NAMALWA (cell line): ENCODE measurements around the gene HIRIP3.
"Not testable (repeated sequence)": the region's sequence is repeated elsewhere in the genome, so short reads cannot be mapped to it uniquely, and the experiment has no call there.

Experiments
- DNase-seq: peaks from one replicate; pipeline ENCODE4 v3.0.0-alpha.2; 2015; ENCODE audit warnings: low spot score

HIRIP3 gene

DNA sequence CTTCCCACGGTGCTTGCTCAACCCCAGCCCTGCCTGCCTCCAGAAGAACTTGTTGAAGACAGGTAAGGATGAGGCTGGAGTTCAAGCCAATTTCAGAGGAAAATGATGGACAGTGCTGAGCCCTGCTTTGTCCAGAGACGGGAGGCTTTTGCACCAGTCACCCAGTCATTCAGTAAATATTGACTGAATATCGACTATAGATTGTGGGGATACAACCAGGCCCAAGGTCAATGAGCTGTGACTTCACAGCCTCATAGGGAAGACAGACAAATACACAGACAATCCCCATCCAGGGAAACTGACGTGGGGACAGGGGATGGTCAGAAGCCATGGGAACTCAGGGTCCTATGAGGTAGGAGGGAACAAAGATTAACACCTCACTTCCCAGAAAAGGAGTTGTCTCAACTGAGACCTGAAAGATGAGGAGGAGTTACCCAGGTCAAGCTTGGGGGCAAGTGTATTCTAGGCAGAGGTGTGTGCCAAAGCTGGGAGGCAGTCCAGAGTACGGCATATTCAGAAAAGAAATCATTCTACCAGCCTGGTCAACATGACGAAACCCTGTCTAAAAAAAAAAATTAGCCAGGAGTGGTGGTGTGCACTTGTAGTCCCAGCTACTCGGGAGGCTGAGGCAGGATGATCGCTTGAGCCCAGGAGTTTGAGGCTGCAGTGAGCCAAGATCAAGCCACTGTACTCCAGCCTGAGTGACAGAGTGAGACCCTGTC, 21.3 kb upstream of the HIRIP3 start:
- DNase-seq = no peak

DNA sequence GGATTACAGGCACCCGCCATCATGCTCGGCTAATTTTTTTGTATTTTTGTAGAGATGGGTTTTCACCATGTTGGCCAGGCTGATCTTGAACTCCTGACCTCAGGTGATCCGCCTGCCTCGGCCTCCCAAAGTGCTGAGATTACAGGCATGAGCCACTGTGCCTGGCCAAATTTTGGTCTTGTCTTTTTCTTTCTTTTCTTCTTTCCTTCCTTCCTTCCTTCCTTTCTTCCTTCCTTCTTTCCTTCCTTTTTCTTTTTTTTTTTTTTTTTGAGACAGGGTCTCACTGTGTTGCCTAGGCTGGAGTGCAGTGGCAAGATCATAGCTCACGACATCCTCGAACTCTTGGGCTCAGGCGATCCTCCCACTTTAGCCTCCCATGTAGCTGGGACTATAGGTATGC, 20.0 kb upstream of the HIRIP3 start:
- DNase-seq = not testable (repeated sequence)

DNA sequence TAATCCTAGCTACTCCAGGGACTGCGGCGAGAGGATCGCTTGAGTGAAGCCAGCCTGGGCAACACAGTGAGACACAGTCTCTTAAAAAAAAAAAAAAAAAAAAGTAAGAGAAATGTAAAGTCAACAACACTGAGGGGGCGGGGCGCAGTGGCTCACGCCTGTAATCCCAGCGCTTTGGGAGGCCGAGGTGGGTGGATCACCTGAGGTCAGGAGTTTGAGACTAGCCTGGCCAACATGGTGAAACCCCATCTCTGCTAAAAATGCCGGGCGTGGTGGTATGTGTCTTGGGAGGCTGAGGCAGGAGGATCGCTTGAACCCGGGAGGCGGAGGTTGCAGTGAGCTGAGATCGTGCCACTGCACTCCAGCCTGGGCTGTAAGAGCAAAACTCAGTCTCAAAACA, 17.2 kb upstream of the HIRIP3 start:
- DNase-seq = not testable (repeated sequence)

DNA sequence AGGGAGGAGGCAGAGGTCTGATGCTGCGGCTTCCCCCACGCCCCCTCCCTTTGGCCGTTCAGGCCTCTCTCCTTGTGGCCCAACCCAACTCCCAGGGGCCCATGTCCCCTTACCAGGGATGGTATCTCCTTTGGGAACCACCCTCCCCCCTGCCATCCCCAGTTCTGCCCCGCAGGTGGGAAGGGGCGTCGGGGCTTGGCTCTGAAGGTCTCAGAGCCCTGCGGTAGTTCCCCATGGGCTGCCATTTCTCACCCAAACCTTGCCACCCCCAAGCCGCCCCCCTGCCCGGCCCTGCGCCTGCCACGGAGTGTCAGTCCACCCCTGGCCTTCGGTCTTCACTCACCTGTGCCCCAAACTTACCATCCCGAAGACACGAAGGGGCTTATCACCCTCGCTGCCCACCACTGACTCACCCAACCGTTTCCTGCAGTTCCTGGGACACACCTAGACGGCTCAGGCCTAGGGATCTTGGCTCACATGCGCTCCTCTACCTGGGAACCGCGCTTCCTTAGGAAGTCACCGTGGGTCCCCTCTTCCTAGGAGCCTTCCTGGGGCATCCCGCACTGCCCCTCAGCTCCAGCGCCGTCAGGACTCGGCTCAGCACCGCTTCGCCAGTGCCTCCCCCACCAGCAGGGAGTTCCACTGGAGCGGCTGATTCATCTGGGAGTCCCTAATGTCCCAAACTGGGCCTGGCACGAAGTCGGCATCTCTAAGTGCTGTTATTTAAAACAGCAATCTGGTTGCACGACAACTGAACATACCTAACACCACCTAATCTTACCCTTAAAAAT, 16.5 kb upstream of the HIRIP3 start:
- DNase-seq = no peak

DNA sequence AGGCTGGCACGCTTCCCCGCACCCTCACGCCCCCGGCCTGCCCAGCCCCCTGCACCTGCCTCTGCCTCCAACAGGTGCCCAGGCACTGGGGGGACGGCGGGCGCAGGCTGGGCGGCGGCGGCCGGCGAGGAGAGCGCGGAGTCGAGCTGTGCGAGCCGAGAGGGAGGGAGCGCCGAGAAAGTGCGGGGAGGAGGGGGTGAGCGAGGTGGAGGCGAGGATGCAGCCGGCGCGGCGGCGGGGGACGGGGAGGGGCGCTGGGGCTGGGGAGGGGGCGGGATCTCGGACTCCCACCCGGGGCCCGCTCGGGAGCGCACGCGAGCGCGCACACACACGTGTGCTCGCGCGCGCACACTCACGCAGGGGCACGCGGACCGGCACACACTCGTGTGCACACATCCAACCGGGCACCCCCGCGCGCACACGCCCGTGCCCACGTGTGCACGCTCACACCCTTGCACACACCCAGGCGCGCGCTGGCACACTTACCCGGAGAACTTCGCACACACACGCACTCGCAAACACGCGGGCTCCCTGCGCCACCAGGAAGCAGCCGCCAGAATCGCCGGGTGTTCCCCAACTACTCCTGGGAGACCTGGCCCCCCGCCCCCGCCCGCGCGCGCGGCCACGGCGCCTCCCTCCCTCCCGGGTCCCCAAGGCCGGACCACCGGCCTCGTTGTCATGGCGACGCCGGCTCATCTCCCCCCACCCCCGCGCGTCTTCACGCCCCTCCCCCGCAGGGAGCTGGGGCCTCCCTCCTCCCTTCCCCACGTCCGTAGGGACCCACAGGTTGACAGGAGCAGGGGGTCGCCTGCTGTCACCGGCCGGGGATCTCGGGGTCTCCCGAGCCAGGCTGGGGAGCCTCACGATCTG, 15.7 kb upstream of the HIRIP3 start, which contains the start of gene DOC2A:
DOC2A (minus strand) TSS at position 184 of the 870 bp plus-strand sequence. CDS start 805 bp downstream, outside the sequence.
- no peak for DNase-seq

DNA sequence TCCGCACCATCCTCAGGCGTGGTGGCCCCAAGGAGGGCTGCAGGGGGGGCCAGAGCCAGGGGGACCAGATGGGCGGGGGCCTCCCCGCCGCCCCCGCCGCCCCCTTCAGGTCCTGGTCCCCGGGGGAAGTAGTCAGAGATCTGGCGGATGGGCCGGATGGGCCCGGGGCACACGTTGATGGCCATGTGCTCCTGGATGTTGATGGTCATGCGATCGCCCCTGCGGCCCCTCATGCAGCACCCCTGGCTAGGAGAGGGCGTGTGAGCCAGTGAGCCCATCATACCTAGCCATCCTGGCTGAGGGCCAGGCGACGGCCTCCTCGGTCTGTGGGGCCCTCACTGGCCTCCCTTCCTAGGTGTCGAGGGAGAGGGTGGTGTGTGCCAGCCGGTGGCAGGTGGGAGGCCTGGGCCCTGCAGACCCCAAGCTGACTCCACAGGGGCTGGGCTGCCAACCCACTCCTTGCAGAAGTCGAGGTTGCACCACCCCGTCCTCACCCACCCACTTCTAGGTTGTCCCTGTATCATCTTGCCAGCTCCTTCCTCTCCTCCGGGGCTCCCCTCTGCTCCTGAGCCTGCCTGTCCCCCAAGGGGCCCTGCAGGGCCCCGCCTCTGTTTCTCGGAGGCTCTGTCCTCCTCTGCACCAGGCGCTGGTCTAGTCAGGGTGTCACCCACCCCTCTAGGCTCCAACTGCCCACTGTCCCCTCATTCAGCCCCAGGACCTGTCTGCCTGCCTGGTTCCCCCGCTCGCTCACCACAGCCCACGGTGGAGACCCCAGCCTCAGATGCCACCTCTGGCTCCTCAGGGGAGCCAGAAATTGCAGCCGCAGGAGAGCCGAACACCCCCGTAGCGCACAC, 14.8 kb upstream of the HIRIP3 start:
- DNase-seq = no peak

DNA sequence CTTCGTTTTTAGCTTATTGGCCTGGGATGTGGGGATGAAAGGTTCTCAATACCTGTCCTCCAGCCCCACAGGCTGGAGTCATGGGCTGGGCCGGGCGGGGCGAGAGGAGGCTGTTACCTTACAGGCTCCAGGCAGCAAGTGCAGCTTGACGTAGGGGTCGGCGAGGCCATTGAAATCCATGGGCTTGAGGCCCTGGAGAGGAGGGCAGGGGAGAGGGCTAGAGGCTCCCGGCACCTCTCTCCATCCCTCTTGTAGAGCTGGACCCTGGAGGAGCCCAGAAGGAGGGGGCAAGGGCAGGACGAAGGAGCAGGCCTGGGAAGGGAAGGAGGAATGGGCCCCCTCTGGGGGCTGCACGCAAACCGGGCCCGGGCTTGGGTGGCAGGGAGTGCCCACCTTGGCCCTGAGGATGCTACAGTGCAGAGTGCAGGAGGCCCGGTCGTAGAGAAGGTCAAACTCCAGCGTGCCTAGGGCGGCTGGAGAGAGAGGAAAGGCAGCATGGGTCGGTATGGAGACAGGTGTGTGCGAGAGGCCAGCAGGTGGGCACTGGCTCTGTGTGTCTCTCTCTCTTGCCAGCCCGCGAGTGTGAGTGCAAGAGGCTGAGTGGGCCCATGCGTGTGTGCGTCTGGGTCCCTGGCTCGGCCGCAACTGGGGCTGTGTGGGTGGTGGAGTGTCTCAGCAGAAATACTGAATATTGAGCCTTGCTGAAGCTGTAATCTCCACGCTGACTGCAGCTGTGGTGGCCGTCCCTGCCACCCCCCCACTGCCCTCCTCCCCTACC, 13.9 kb upstream of the HIRIP3 start:
- no peak for DNase-seq

DNA sequence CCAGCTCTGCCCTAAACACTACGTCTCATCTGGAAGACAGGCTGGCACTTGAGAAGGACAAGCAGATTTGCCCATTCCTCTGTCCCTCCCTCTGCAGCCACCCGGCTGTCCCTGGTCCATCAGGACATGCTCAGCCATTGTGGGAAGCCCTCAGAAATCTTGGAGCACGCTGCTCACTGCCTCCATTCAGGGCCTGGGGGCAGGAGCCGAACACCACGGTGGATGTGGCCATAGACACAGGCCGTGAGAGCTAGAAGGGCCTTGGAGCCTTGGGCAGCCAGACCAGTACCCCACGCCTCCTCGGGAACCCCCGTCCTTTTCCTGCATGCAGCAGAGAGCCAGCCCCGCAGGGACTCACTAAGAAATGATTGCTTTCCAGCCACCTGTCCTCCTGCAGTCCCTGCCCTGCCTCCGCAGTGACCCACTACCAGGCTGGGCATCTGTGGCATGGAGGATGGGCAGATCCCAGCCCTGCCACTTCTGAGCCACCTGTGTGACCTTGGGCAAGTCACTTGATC, 12.0 kb upstream of the HIRIP3 start:
- DNase-seq = no peak

DNA sequence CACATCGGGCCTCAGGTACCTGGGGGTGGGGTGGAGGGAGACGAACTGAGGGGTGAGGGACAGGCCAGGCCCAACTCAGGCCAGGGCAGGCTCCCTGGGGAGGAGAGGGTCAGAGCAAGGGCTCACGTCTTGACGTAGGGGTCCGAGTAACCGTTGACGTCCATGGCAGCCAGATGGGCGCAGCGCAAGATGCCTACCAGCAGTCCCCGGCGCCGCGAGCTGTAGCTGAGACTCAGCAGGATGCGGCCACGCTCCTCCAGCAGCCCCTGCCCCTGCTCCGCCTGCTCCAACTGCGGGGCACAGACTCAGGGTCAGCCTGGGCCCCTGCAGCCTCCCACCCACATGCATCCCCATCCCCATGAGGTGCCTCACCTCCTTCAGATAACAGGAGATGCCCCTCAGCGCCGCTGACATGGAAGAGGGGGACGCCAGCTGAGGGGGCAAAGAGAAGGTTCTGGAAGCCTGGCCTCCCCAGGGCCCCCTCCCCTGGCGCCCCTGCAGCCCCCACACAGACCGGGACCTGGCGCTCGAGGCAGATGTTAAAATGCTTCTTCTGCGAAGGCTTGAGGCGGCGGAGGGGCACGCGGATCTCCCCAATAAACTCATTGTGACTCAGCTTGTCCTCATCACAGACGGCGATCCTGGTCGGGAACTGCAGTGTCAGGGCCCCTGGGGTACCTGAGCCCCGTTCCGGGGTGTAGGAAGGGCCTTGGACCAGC, 11.4 kb upstream of the HIRIP3 start:
- DNase-seq = no peak

DNA sequence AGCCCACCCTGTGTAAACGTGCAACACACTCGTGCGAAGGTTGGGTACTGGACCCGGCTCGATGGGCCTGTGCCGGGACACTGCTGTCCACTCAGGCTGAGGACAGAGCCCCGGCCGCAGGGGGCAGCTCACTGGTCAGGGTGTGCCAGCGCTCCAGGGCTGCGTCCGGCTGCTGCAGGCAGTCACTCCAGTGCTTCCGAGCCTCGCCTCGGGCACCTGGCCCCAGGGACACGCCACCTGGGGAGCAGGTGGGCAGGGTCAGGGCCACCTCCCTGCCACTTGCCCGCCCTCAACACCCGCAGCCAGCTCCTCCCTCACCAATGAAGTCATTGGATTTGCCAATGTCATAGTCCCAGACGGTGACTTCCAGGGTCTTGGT, 10.7 kb upstream of the HIRIP3 start:
- no peak for DNase-seq

DNA sequence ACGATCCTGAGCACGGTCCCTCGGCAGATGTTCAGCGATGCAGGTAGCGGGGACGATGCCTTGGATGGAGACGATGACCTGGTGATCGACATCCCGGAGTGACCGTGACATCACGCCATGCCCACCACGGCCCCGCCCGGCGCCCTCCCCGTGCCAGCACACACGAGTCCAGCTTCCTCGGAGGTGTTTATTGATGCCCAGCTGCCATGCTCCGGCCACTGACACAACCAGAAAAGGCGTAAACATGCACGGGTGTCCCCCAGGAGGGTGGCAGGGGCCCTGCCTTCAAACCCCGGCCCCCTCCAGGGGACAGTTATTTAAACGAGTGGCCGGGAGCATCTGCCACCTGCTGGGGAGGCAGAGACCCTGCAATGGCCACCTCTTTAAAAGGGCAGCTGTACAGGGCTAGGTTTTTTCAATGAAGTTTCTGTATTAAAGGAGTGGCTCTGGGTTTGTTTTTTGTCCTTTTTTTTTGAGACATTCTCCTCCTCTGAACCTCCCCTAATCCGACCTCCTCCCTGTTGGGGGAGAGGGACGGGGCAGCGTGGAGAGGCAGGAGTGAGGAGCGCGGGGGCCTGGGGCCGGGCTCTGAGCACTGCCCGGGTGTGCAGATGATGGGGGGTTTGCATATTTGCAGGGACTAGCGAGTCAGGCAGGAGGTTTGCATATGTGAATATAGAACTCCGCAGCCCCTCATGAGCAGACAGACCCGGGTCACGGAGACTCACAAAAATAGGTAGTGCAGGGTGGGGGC, 10.1 kb upstream of the HIRIP3 start:
- peak; percentile 68 for DNase-seq

DNA sequence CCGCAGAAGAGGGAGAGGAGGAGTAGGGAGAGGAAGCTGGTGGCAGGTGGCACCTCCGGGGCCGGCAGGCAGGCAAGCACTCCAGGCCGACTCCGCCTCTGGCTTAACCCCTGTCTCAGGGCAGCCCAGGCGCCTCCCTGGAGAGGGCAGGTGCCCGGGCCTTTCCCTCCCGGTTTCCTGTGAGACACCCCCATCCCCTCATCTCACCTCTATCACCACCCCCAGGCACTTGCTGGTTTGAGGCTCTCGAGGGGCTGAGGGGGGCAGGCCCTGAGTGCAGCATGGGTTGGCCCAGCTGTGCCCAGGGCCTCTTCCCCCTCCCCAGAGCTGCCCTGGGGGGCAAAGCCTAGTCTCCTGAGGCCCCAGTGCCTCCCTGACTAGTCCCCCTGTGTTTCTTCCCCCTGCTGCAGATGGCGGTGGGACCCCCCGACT, 9.4 kb upstream of the HIRIP3 start:
- DNase-seq = no peak

DNA sequence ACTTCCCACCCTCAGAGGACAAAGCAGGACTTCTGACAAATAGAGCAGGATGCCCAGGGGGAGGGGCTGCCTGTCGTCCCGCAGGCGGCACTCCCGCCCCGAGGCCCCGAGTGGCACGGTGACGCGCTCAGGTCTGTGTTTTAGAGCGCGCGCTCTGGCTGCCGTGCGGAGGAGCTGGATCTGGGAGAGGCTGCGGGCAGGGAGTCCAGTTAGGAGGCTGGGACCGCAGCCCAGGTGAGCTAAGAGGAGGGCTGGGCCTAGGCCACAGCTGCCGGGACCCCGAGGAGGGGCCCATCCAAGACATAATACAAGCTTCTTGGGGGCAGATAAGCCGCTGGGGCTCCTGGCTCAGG, 9.0 kb upstream of the HIRIP3 start:
- no peak for DNase-seq

DNA sequence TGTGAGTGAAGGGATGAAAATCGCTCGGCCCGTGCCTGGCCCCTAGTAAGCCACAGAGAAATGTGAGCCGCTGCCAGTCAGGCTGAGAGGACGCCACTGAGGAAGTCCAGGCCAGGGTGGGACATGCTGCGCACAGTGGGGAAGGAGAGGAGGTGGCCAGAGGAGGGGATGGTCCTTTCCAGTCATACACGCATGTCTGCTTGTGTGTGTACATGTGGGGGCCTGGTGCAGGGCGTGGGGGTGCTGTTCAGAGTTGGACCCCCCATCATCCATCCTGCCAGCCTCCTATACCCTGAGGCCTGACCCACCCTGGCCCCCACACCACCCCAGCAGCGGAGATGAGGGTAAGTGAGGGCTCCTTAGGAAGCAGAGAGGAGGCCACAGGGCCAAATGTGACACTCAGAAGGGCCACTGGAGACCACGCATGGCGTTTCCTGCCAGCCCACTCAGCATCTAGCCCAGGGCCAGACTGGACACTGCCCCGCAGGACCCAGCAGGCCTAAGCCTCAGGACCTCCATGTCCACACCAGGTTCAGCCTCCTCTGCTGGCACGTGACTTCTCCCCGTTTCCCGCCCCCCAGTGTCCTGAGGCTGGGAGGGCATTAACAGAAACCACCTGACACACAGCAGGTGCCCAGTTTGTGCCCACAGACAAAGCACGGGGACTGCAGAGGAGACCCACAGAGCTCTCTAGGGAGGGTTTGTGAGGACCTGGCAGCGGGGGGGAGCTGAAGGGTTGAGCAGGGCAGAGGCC, 8.4 kb upstream of the HIRIP3 start:
- no peak for DNase-seq

DNA sequence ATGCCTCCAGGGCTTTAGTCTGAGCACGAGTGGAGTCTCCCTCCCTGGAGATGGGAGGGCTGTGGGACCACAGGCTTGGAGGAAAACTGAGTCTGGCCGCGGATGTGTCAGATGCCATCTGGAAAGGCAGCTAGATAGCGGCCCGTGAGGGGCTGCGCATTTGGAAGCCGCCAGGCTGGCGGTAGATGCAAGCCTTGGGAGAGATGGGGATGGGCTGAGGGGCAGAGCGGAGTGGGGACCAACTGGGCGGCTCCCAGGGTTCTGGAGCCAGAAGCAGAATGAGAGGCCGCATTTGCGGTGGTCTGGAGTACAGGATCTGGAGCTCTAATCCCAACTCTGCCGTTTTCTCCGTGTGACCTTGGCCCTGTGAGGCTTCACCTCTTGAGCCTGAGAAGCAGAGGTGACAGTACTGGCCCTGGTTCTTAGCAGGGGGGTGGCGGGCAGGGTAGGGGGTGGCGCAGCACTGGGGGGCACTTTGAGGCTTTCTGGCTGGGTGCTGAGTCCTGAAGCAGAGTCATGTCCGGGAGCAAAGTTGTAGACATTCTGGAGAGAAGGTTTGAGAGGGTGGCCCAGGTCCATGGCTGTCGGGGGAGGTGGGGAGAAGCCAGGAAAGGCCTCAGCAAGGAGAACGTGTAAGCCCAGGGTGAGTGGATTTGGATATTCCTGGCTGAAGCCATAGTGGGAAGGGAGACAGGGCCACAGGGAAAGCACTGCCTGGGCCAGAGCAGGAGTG, 7.4 kb upstream of the HIRIP3 start:
- no peak for DNase-seq

DNA sequence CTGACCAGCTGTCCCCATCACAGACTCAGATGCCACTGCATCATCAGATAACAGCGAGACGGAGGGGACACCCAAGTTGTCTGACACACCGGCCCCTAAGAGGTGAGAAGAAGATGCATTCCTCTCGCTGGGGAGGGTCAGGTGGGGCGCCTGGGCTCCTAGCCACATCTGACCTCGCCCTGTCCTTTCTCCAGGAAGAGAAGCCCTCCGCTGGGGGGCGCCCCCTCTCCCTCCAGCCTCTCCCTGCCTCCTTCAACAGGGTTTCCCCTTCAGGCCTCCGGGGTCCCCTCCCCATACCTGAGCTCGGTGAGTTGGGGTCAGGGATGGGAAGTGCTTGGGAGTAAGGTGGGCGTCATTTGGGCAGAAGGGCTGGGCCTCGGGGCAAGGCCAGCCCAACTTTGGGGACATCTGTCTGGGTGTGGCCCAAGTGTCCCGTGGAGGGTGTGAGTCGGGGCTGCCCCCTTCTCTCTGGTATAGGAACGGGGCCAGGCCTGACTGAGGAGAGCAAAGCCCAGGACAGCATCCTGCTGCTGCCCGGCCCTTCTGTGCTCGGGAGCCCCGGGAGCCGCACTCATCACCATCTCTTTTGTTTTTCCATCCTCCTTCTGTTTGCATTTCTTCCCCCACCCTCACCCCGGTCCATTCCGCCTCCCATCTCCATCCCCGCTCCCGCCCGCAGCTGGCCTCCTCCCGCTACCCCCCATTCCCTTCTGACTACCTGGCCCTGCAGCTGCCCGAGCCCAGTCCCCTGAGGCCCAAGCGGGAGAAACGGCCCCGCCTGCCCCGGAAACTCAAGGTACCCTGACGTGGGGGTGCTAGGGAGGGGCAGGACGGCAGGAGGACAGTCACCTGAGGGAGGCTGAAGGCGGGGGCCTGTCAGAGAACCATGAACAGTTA, 5.6 kb upstream of the HIRIP3 start:
- no peak for DNase-seq

DNA sequence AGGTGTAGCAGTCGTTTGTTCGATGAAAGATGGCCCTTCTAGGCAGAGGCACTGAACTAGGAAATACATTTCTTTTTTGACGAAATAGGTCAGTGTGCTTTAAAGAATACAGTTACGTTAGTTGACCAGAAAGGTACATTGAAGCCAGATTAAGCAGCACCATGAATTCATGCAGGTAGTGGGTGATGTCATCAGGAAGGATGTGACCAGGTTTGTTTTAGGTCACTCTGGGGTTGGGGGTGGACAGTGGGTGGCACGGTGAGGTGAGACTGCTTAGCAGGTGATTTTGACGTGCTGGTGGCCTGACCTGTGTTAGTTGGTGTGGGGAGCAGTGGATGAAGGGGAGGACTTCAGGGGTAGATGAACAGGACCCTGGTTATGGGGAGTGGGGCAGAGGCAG, 4.2 kb upstream of the HIRIP3 start:
- no peak for DNase-seq
